Esophagus muscularis mucosa (tissue), 4 donors: ENCODE measurements around the gene AUTS2. TPM values are rescaled to one million over a fixed set of nuclear protein-coding genes. Genes with fewer than 3 reads are reported as not detected.

Experiments
- DNase-seq: peaks from one replicate; pipeline ENCODE4 v3.0.0-alpha.2; 2017; ENCODE audit errors: extremely low spot score
- H3K27ac ChIP-seq, 4 donors: fragments of 200-600 bp; sonication (generic); replicated peaks in 1 of 4; 1 replicate in 3 of 4; 2 replicates in 1 of 4; pipeline ENCODE4 v1.5.1; 2016 to 2019; ENCODE audit warnings: mild to moderate bottlenecking in 1 of 4
- H3K27me3 ChIP-seq, 4 donors: fragments of 200-600 bp; sonication (generic); one replicate each; pipeline versions ENCODE4 v1.5.1 to v1.6.0; 2016 to 2019
- H3K36me3 ChIP-seq, 4 donors: fragments of 200-600 bp; sonication (generic); one replicate each; pipeline ENCODE4 v1.5.1; 2016 to 2019
- H3K4me1 ChIP-seq, 4 donors: fragments of 200-600 bp; sonication (generic); one replicate each; pipeline ENCODE4 v1.5.1; 2016 to 2019
- H3K4me3 ChIP-seq, 4 donors: fragments of 200-600 bp; sonication (generic); 1 replicate in 2 of 4; 2 replicates in 2 of 4; pipeline ENCODE4 v1.5.1; 2016 to 2019; ENCODE audit warnings: mild to moderate bottlenecking in 4 of 4, moderate library complexity in 1 of 4
- H3K9me3 ChIP-seq, 4 donors: fragments of 200-600 bp; sonication (generic); 1 replicate in 3 of 4; 2 replicates in 1 of 4; pipeline ENCODE4 v1.5.1; 2016 to 2019
- EP300 ChIP-seq: sonication (generic); formaldehyde crosslinking; IDR thresholded peaks from one replicate; pipeline ENCODE4 v1.6.1; 2017; ENCODE audit warnings: antibody characterized with exemption
- POLR2A ChIP-seq: fragments of 450-650 bp; IDR thresholded peaks from one replicate; pipeline ENCODE4 v1.6.1; 2017; ENCODE audit warnings: antibody characterized with exemption, moderate library complexity, mild to moderate bottlenecking, low read depth
- POLR2AphosphoS5 ChIP-seq, 2 donors: sonication (generic); formaldehyde crosslinking; IDR thresholded peaks; one replicate each; pipeline ENCODE4 v1.6.1; 2017; ENCODE audit warnings: antibody characterized with exemption in 2 of 2
- WGBS: methylation state at CpG from one replicate; pipeline ENCODE4 v1.1.5; 2018; 5-methylcytosine and 5-hydroxymethylcytosine counted together
- intact Hi-C: fragments of 100-400 bp; cut with DNase I; formaldehyde crosslinking; loops from one replicate; pipeline ENCODE4 v1.15.1; 2023
- total RNA-seq, 4 donors: library from RNA; depleted of rRNA; stranded (reverse); fragments of >200 nt; gene quantifications; one replicate each; pipeline versions ENCODE4 v1.1.0 to v1.2.1, GENCODE V29; 2016
- TF ChIP-seq, protein P1 (sequence below), 3 experiments: fragments of 200-600 bp in 2 of 3; fragments of 450-650 bp in 1 of 3; sonication (generic) in 2 of 3; IDR thresholded peaks; one replicate each; pipeline ENCODE4 v1.5.1; 2017 to 2019; ENCODE audit warnings: antibody characterized with exemption in 3 of 3, mild to moderate bottlenecking in 2 of 3, moderate library complexity in 1 of 3

Gene AUTS2
- total RNA-seq, 4 donors from 2014 or later: 18.5 to 44.9 (median 34.2) TPM

DNA sequence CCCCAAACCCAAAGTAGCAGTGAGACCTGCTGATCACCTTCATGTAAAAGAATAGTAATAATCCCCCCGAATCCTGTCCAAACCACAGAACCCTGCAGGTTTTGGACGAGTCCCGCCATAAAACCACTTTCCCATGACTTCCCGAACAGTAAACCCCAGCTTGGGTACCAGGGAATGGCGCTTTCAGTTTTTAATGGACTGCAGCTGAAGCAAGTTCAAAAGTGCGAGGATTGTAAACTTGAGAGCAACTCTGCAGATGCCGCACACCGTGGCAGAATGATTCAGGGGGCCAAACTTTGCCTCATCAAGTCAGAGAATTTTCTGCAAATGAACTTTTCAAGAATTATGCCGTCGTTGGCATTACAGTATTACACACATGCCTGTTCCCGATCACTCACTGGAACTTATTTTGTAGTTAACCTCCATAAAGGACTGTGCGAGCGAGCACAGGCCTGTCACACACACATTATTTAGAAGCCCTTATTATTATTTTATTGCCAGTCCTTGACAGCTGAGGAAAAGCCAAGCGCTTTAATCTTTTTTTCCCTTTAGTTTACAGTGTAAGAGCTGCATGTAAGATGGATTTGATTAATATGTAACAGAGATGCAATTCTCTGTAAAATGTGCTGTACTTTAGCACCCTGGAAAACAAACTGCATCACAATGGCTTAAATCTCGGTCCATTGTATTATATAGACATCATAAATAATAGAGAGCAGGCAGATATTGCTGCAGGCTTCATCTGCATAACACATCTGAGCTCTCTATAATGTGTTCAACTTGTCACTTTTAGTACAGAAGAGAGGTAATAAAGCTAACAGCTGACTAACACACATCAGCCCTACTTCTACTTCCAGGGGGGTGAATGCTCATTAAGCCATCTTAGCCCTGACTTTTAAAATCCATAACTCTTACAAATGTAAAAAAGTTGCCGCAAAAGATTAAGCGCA, 1040.2 kb downstream of the AUTS2 start:
- DNase-seq: no peak
- no peak overlapping the region for H3K4me3 ChIP-seq
- H3K9me3 ChIP-seq: no peaks in the 10 kb centered on the region
- WGBS: 77% methylated on average over 17 of the region's 17 CpGs
- peaks cover 0 to 12% (median 5%) of the 10 kb centered on the region in 4 donors for H3K4me1 ChIP-seq
- intact Hi-C loops: no loop called here
- H3K27me3 ChIP-seq: no peaks in the 10 kb centered on the region
- TF ChIP-seq, protein P1, sequence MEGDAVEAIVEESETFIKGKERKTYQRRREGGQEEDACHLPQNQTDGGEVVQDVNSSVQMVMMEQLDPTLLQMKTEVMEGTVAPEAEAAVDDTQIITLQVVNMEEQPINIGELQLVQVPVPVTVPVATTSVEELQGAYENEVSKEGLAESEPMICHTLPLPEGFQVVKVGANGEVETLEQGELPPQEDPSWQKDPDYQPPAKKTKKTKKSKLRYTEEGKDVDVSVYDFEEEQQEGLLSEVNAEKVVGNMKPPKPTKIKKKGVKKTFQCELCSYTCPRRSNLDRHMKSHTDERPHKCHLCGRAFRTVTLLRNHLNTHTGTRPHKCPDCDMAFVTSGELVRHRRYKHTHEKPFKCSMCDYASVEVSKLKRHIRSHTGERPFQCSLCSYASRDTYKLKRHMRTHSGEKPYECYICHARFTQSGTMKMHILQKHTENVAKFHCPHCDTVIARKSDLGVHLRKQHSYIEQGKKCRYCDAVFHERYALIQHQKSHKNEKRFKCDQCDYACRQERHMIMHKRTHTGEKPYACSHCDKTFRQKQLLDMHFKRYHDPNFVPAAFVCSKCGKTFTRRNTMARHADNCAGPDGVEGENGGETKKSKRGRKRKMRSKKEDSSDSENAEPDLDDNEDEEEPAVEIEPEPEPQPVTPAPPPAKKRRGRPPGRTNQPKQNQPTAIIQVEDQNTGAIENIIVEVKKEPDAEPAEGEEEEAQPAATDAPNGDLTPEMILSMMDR (IDR thresholded peaks at IDR 0.05): no peak
- no peak for TF ChIP-seq POLR2AphosphoS5 (IDR thresholded peaks at IDR 0.05)
- TF ChIP-seq POLR2A: no peak
- no peak for TF ChIP-seq EP300
- no peaks in the 10 kb centered on the region for H3K36me3 ChIP-seq
- H3K27ac ChIP-seq: no peak overlapping the region

DNA sequence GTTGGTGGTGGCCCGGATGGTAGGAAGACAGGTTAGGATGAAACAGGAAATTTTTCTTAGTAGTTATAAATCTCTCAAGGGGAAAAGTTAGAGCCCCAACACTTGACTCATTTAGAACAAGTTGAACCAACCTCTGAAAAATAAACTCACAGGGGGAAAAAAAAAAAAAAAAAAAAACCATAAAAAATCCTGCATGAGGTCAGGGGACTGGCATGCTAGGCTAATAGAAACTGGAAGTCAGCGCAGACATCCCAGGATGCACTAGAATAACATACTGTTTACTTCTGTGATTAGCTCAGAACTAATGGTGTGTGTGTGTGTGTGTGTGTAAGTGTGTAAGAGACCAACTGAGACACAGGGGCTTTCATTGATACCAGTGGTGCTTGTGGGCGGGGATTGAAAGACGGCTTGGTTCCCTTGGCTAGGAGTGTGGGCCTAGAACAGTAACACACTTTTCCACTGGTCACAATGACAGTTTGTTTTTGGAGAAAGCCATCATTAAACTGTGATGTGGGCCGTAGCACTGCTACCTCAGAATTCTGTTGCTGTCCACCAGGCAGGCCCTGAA, 1042.1 kb downstream of the AUTS2 start:
- no peak for TF ChIP-seq EP300
- Histone ChIP-seq H3K27ac (no peak overlapping the region), H3K36me3 (no peaks in the 10 kb centered on the region), H3K27me3 (no peaks in the 10 kb centered on the region), H3K4me1 (peaks cover 0 to 12% (median 5%) of the 10 kb centered on the region in 4 donors), H3K9me3 (no peaks in the 10 kb centered on the region), H3K4me3 (no peak overlapping the region)
- 91% methylated on average over 5 of the region's 5 CpGs for WGBS
- DNase-seq: no peak
- intact Hi-C loops: no loop called here

DNA sequence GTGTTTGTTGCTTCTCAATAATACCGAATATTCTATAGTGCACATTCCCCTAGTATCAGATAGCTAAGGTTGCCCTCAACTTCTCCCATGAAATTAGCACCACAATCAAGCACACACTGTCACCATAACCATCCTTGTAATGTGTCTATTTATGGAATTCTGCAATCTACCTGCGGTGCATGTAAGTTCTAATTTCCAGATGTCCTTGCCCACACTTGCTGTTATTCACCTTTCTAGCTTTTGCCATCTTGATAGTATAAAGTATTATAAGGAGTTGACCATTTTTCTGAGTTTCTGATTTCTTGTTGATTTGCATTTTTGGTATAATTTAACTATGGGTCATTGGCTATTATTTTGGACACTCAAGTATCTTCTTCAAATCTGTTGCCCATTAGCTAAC, 1043.6 kb downstream of the AUTS2 start:
- no peaks in the 10 kb centered on the region for H3K9me3 ChIP-seq
- TF ChIP-seq, protein P1 (IDR thresholded peaks at IDR 0.05): no peak
- TF ChIP-seq EP300 (no peak), POLR2A (no peak), POLR2AphosphoS5 (IDR thresholded peaks at IDR 0.05) (no peak)
- peaks cover 0 to 12% (median 5%) of the 10 kb centered on the region in 4 donors for H3K4me1 ChIP-seq
- no peaks in the 10 kb centered on the region for H3K27me3 ChIP-seq
- intact Hi-C loops: no loop called here
- DNase-seq: no peak
- no peaks in the 10 kb centered on the region for H3K36me3 ChIP-seq
- no peak overlapping the region for H3K4me3 ChIP-seq
- 93% methylated on average over 2 of the region's 2 CpGs for WGBS
- H3K27ac ChIP-seq: no peak overlapping the region

DNA sequence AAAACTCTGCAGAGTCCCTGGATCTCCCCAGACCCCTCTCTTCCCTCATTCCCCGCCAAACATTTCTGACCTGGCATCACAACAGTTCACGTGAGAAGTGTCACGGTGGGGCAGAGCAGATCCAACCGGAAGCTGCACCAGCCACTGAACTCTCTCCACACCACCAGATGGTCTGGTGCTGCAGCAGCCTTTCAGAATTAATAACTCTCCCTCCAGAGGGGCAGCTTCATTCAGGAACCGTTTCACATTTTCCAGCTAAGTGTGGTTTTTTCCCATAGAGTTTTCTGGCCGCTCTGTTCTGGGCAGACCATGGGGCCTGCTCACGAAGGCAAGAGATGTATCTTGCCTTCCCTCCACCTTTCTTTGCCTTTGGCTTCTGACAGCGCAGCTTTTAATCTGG, 1047.0 kb downstream of the AUTS2 start:
- Histone ChIP-seq H3K27ac (no peak overlapping the region), H3K4me3 (no peak overlapping the region), H3K9me3 (no peaks in the 10 kb centered on the region), H3K36me3 (no peaks in the 10 kb centered on the region), H3K4me1 (no peaks in the 10 kb centered on the region), H3K27me3 (no peaks in the 10 kb centered on the region)
- TF ChIP-seq POLR2A (no peak), POLR2AphosphoS5 (IDR thresholded peaks at IDR 0.05) (no peak), EP300 (no peak)
- TF ChIP-seq, protein P1 (IDR thresholded peaks at IDR 0.05): no peak
- intact Hi-C loops: no loop called here
- DNase-seq: no peak
- WGBS: 94% methylated on average over 8 of the region's 8 CpGs

DNA sequence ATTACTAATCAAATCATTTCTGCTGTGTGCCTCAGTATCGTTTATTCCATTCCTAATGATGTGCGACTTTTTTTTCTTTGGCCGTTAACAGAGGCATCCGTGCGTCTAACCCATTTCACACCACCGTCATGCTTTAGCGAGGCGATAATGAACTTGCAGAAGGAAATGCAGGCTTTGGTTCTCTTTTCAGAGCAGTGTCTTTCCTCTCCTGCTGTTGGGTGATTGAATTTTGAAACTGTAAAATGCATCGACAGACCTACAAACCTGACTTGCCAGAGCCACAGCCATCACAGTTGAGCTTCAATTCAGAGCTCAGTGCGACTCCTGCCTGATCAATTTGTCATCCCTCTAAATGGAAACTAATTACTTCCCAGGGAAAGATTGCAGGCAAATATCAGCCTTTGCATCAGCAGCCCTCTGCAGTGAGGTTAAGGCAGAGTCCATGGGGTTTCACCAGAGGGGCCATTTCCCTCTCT, 1047.6 kb downstream of the AUTS2 start:
- H3K4me3 ChIP-seq: no peak overlapping the region
- TF ChIP-seq POLR2AphosphoS5 (IDR thresholded peaks at IDR 0.05) (no peak), EP300 (no peak), POLR2A (no peak)
- TF ChIP-seq, protein P1 (IDR thresholded peaks at IDR 0.05): no peak
- H3K36me3 ChIP-seq: no peaks in the 10 kb centered on the region
- 94% methylated on average over 10 of the region's 10 CpGs for WGBS
- H3K9me3 ChIP-seq: no peaks in the 10 kb centered on the region
- intact Hi-C loops: no loop called here
- H3K27me3 ChIP-seq: no peaks in the 10 kb centered on the region
- no peak for DNase-seq
- no peak overlapping the region for H3K27ac ChIP-seq
- H3K4me1 ChIP-seq: no peaks in the 10 kb centered on the region
